OCI-LY1 (cell line): ENCODE results near the gene GOLIM4.

Source experiments
- H2AFZ ChIP-seq: fragments of 200-600 bp; sonication (generic), shearing (Covaris generic); 2 replicates; pipeline ENCODE4 v1.6.0; 2014; ENCODE audit warnings: antibody characterized with exemption, mild to moderate bottlenecking, low read length
- H3F3A ChIP-seq: fragments of 200-600 bp; sonication (generic), shearing (Covaris generic); 2 replicates; pipeline ENCODE4 v1.6.0; 2014; ENCODE audit warnings: mild to moderate bottlenecking, antibody characterized with exemption, low read length, moderate library complexity; ENCODE audit not compliant: insufficient read depth
- H3K27ac ChIP-seq: fragments of 200-600 bp; sonication (generic); 2 replicates; pipeline ENCODE4 v1.5.1; 2014; ENCODE audit warnings: low read length, mixed run types, mild to moderate bottlenecking, low read depth; ENCODE audit not compliant: poor library complexity, severe bottlenecking
- H3K27me3 ChIP-seq: fragments of 200-600 bp; sonication (generic); 2 replicates; pipeline ENCODE4 v1.6.0; 2014; ENCODE audit warnings: antibody characterized with exemption, mild to moderate bottlenecking, low read length, moderate library complexity; ENCODE audit not compliant: insufficient read depth
- H3K36me3 ChIP-seq: fragments of 200-600 bp; sonication (generic); 2 replicates; pipeline ENCODE4 v1.6.1; 2014; ENCODE audit warnings: mild to moderate bottlenecking, antibody characterized with exemption, low read length, moderate library complexity, mixed read lengths; ENCODE audit not compliant: insufficient read depth
- H3K4me1 ChIP-seq: fragments of 200-600 bp; sonication (generic); 2 replicates; pipeline ENCODE4 v1.5.1; 2014; ENCODE audit warnings: mild to moderate bottlenecking, low read length, moderate library complexity; ENCODE audit not compliant: insufficient read depth, severe bottlenecking
- H3K4me2 ChIP-seq: fragments of 200-600 bp; sonication (generic), shearing (Covaris generic); 2 replicates; pipeline ENCODE4 v1.6.1; 2014; ENCODE audit warnings: low read length
- H3K4me3 ChIP-seq: fragments of 200-600 bp; sonication (generic); 2 replicates; pipeline ENCODE4 v1.5.1; 2014; ENCODE audit warnings: low read length, low read depth, mild to moderate bottlenecking, mixed read lengths; ENCODE audit not compliant: poor library complexity, severe bottlenecking
- H3K79me2 ChIP-seq: fragments of 200-600 bp; shearing (Covaris generic); 2 replicates; pipeline ENCODE4 v1.6.1; 2016; ENCODE audit warnings: mixed run types, low read length, mixed read lengths; ENCODE audit not compliant: insufficient read depth
- H3K9ac ChIP-seq: fragments of 200-600 bp; sonication (generic), shearing (Covaris generic); 2 replicates; pipeline ENCODE4 v1.6.1; 2014; ENCODE audit warnings: mild to moderate bottlenecking, low read length, mixed read lengths
- H3K9me2 ChIP-seq: fragments of 200-600 bp; sonication (generic), shearing (Covaris generic); 2 replicates; pipeline ENCODE4 v1.6.1; 2014; ENCODE audit warnings: low read depth, mild to moderate bottlenecking, low read length, mixed read lengths
- H3K9me3 ChIP-seq: fragments of 200-600 bp; shearing (Covaris generic); 2 replicates; pipeline ENCODE4 v1.6.1; 2014; ENCODE audit warnings: low read length, mixed read lengths
- H4K20me1 ChIP-seq: fragments of 200-600 bp; sonication (generic), shearing (Covaris generic); 2 replicates; pipeline ENCODE4 v1.6.0; 2016; ENCODE audit warnings: mild to moderate bottlenecking, low read length; ENCODE audit not compliant: insufficient read depth
- EZH2 ChIP-seq: fragments of 200-600 bp; sonication (generic), shearing (Covaris generic); IDR thresholded peaks from 2 replicates; pipeline ENCODE4 v1.8.0; 2017; ENCODE audit warnings: borderline replicate concordance, mixed run types, mild to moderate bottlenecking, antibody characterized with exemption, low read length, moderate library complexity, mixed read lengths
- TF ChIP-seq, protein P1 (sequence below): fragments of 200-600 bp; sonication (generic), shearing (Covaris generic); IDR thresholded peaks from 2 replicates; pipeline ENCODE4 v1.5.1; 2017; ENCODE audit warnings: mild to moderate bottlenecking, antibody characterized with exemption, low read length, moderate library complexity, mixed read lengths

GOLIM4 gene

DNA sequence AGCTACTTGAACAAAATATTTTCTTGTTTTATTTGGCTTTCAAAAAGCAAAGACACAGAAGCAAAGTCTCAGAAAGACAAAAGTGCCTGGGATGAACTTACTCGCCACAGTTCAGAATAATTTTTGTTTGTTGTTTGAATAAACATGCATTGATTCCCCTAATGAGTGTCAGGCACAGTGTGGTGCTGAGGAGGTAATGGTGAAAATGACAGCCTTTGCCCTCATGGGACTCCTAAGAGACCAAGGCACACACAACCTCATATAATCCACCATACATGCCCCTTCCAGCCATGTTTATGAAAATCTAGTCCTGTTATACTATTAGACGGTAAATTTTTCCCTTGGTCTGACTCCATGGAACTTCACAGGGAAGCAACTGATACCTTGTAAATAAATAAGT lies 2.5 kb downstream of the GOLIM4 start:
- H3K9me2 ChIP-seq: no peaks in the 10 kb centered on the region
- H3K36me3 ChIP-seq: no peaks in the 10 kb centered on the region
- no peaks in the 10 kb centered on the region for H3K9me3 ChIP-seq
- no peak overlapping the region for H2AFZ ChIP-seq
- H3K27ac ChIP-seq: peak overlapping the region; percentile 71
- peaks cover 70% of the 10 kb centered on the region for H3K4me1 ChIP-seq
- peaks cover 55% of the 10 kb centered on the region for H3K79me2 ChIP-seq
- H3K4me2 ChIP-seq: peak overlapping the region; percentile 69
- no peaks in the 10 kb centered on the region for H3K27me3 ChIP-seq
- TF ChIP-seq, protein P1, sequence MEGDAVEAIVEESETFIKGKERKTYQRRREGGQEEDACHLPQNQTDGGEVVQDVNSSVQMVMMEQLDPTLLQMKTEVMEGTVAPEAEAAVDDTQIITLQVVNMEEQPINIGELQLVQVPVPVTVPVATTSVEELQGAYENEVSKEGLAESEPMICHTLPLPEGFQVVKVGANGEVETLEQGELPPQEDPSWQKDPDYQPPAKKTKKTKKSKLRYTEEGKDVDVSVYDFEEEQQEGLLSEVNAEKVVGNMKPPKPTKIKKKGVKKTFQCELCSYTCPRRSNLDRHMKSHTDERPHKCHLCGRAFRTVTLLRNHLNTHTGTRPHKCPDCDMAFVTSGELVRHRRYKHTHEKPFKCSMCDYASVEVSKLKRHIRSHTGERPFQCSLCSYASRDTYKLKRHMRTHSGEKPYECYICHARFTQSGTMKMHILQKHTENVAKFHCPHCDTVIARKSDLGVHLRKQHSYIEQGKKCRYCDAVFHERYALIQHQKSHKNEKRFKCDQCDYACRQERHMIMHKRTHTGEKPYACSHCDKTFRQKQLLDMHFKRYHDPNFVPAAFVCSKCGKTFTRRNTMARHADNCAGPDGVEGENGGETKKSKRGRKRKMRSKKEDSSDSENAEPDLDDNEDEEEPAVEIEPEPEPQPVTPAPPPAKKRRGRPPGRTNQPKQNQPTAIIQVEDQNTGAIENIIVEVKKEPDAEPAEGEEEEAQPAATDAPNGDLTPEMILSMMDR: no peak
- no peaks in the 10 kb centered on the region for H4K20me1 ChIP-seq
- H3F3A ChIP-seq: peaks cover 10% of the 10 kb centered on the region; the same call in 1 of the 2 replicates
- H3K4me3 ChIP-seq: peak overlapping the region; percentile 72
- H3K9ac ChIP-seq: peak overlapping the region; percentile 74

DNA sequence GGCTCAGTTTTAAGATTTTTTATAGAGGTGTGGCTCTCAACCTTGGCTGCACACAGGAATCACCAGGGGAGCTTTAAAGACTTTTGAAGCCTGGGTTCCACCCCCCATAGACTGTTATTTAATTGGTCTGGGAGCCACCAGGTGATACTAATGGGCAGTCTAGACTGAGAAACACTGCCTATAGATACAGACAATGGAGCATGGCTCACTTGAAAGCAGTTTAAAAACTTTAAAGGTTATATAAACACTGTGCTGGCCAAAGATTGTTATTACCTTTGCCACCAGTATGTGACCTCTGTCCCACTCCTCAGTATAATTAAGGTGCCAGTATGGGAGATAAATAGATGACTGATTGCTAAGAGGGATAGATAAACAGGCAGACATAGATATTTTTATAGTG lies 3.8 kb downstream of the GOLIM4 start:
- Histone ChIP-seq H3K9ac (peak overlapping the region; percentile 3; the same call in 1 of the 2 replicates), H3K4me3 (peak overlapping the region; percentile 72)

DNA sequence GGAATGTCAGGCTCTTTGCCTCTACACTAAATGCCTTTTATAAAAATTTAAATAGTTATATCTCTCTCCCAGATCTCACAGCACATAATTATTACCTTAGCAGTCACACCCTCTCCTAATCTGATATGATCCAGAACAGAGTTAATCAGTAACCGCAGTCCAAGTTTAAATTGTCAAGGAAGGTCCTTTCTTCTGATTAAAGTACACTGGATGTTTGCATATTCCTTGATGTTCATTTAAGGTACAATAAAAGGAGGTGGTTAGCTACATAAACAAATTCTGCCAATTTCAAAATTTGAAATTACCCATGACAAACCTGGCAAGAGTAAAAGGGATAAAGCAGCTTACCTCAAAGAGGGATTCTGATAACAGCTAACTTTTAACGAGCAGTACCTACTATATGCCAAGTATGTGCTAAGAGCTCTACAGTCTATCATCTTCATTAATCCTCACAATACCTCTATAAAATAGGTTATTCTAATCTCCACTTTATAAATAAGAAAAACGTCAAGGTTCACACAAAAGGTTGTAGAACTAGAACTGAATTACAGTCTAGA lies 4.3 kb downstream of the GOLIM4 start:
- Histone ChIP-seq H3K4me1 (peaks cover 83% of the 10 kb centered on the region), H3K9me2 (no peaks in the 10 kb centered on the region), H4K20me1 (no peaks in the 10 kb centered on the region), H3K4me2 (peak overlapping the region; percentile 69), H3F3A (peaks cover 10% of the 10 kb centered on the region; the same call in 1 of the 2 replicates), H3K9ac (peak overlapping the region; percentile 3; the same call in 1 of the 2 replicates), H3K79me2 (peaks cover 72% of the 10 kb centered on the region), H3K4me3 (no peak overlapping the region), H3K27me3 (no peaks in the 10 kb centered on the region), H3K36me3 (no peaks in the 10 kb centered on the region), H3K9me3 (no peaks in the 10 kb centered on the region), H2AFZ (no peak overlapping the region), H3K27ac (peak overlapping the region; percentile 29)
- TF ChIP-seq, protein P1: no peak
- TF ChIP-seq EZH2: no peak

More for the DNA sequence above, 3.8 kb downstream of the GOLIM4 start:
- Histone ChIP-seq H3K27me3 (no peaks in the 10 kb centered on the region), H3F3A (peaks cover 10% of the 10 kb centered on the region; the same call in 1 of the 2 replicates), H3K9me2 (no peaks in the 10 kb centered on the region), H3K27ac (peak overlapping the region; percentile 29), H3K4me2 (peak overlapping the region; percentile 69), H3K79me2 (peaks cover 67% of the 10 kb centered on the region), H3K36me3 (no peaks in the 10 kb centered on the region), H4K20me1 (no peaks in the 10 kb centered on the region), H2AFZ (no peak overlapping the region), H3K9me3 (no peaks in the 10 kb centered on the region), H3K4me1 (peaks cover 83% of the 10 kb centered on the region)
- no peak for TF ChIP-seq EZH2
- TF ChIP-seq, protein P1: no peak
